Neural cell (in vitro differentiated cells): ENCODE data around the gene HNRNPR. TPM values are rescaled to one million over a fixed set of nuclear protein-coding genes. Genes with fewer than 3 reads are reported as not detected.
"Not testable (repeated sequence)": the region's sequence is repeated elsewhere in the genome, so short reads cannot be mapped to it uniquely, and the experiment has no call there.

Experiments used
- H2AFZ ChIP-seq: fragments of 200-600, 300-800 bp; sonication (generic), shearing (Covaris generic); 2 replicates; pipeline ENCODE4 v1.6.0; 2014; ENCODE audit warnings: low read depth, mild to moderate bottlenecking, antibody characterized with exemption, low read length, moderate library complexity
- H3F3A ChIP-seq: fragments of 200-600 bp; shearing (Covaris generic); 2 replicates; pipeline ENCODE4 v1.6.1; 2016; ENCODE audit warnings: mild to moderate bottlenecking, moderate library complexity, mixed read lengths, antibody characterized with exemption, low read length; ENCODE audit not compliant: insufficient read depth, poor library complexity, severe bottlenecking
- H3K27ac ChIP-seq: fragments of 200-600, 300-800 bp; sonication (generic), shearing (Covaris generic); 2 replicates; pipeline ENCODE4 v1.5.1; 2014; ENCODE audit warnings: mild to moderate bottlenecking, low read length, moderate library complexity
- H3K27me3 ChIP-seq: fragments of 300-800, 200-600 bp; sonication (generic), shearing (Covaris generic); 2 replicates; pipeline ENCODE4 v1.6.0; 2014; ENCODE audit warnings: mild to moderate bottlenecking, low read depth, low read length, moderate library complexity; ENCODE audit not compliant: insufficient read depth
- H3K36me3 ChIP-seq: fragments of 300-800, 200-600 bp; sonication (generic), shearing (Covaris generic); 2 replicates; pipeline ENCODE4 v1.5.1; 2014; ENCODE audit warnings: mild to moderate bottlenecking, antibody characterized with exemption, low read length, moderate library complexity; ENCODE audit not compliant: insufficient read depth
- H3K4me2 ChIP-seq: fragments of 300-800, 200-600 bp; sonication (generic), shearing (Covaris generic); 2 replicates; pipeline ENCODE4 v1.6.0; 2014; ENCODE audit warnings: mild to moderate bottlenecking, low read length
- H3K4me3 ChIP-seq: fragments of 300-800, 200-600 bp; sonication (generic), shearing (Covaris generic); 2 replicates; pipeline ENCODE4 v1.5.1; 2014; ENCODE audit warnings: mild to moderate bottlenecking, low read length, moderate library complexity
- H3K79me2 ChIP-seq: fragments of 200-600 bp; shearing (Covaris generic); replicated peaks from 2 replicates; pipeline ENCODE4 v1.6.0; 2014; ENCODE audit warnings: mild to moderate bottlenecking, low read length, moderate library complexity; ENCODE audit not compliant: insufficient read depth
- H3K9ac ChIP-seq: fragments of 300-800, 200-600 bp; sonication (generic), shearing (Covaris generic); 2 replicates; pipeline ENCODE4 v1.6.1; 2016; ENCODE audit warnings: mild to moderate bottlenecking, low read length, mixed read lengths
- H3K9me2 ChIP-seq: fragments of 200-600 bp; shearing (Covaris generic); 2 replicates; pipeline ENCODE4 v1.6.1; 2016; ENCODE audit warnings: mild to moderate bottlenecking, low read length, mixed read lengths; ENCODE audit not compliant: insufficient read depth
- H3K9me3 ChIP-seq: fragments of 200-600, 300-800 bp; sonication (generic), shearing (Covaris generic); 2 replicates; pipeline ENCODE4 v1.6.1; 2016; ENCODE audit warnings: mild to moderate bottlenecking, mixed run types, low read length, moderate library complexity, mixed read lengths
- H4K20me1 ChIP-seq: fragments of 200-600 bp; shearing (Covaris generic); 2 replicates; pipeline ENCODE4 v1.6.1; 2016; ENCODE audit warnings: mild to moderate bottlenecking, mixed run types; ENCODE audit not compliant: insufficient read depth
- CTCF ChIP-seq: fragments of 450-650 bp; IDR thresholded peaks from 2 replicates; pipeline ENCODE4 v1.5.1; 2014; ENCODE audit warnings: antibody characterized with exemption, mild to moderate bottlenecking, moderate library complexity; ENCODE audit not compliant: poor library complexity, severe bottlenecking
- EP300 ChIP-seq: fragments of 450-650 bp; conservative IDR thresholded peaks from 2 replicates; pipeline ENCODE4 v1.6.1; 2014; ENCODE audit warnings: antibody characterized with exemption, mild to moderate bottlenecking, moderate library complexity; ENCODE audit not compliant: poor library complexity, severe bottlenecking
- EZH2 ChIP-seq: fragments of 200-600, 300-800 bp; shearing (Covaris generic), sonication (generic); IDR thresholded peaks from 2 replicates; pipeline ENCODE4 v1.6.1; 2014; ENCODE audit warnings: antibody characterized with exemption, low read length, borderline replicate concordance, mild to moderate bottlenecking; ENCODE audit not compliant: insufficient read depth, poor library complexity, severe bottlenecking
- MXI1 ChIP-seq: fragments of 450-650 bp; conservative IDR thresholded peaks from 2 replicates; pipeline ENCODE4 v1.6.1; 2014; ENCODE audit warnings: antibody characterized with exemption, mild to moderate bottlenecking; ENCODE audit not compliant: poor library complexity, severe bottlenecking
- POLR2AphosphoS5 ChIP-seq: IDR thresholded peaks from 2 replicates; pipeline ENCODE4 v1.6.1; 2012
- RAD21 ChIP-seq: fragments of 450-650 bp; conservative IDR thresholded peaks from 2 replicates; pipeline ENCODE4 v1.6.1; 2014; ENCODE audit warnings: antibody characterized with exemption, mild to moderate bottlenecking, moderate library complexity
- REST ChIP-seq: IDR thresholded peaks from 2 replicates; pipeline ENCODE4 v1.6.1; 2012; ENCODE audit warnings: borderline replicate concordance
- SMC3 ChIP-seq: fragments of 450-650 bp; conservative IDR thresholded peaks from 2 replicates; pipeline ENCODE4 v1.6.1; 2014; ENCODE audit warnings: antibody characterized with exemption, mild to moderate bottlenecking, moderate library complexity; ENCODE audit not compliant: poor library complexity
- TAF1 ChIP-seq: IDR thresholded peaks from 2 replicates; pipeline ENCODE4 v1.6.1; 2012; ENCODE audit warnings: low read depth
- polyA plus RNA-seq: library from polyadenylated mRNA; depleted of rRNA; stranded (reverse); fragments of >200 nt; gene quantifications from 2 replicates; pipeline ENCODE4 v1.2.3, GENCODE V29; 2014

Gene HNRNPR
- polyA plus RNA-seq, 1 donor from 2014 or later, result 345 TPM

- Histone ChIP-seq H3K27ac (no peak overlapping the region), H3K27me3 (no peaks in the 10 kb centered on the region), H3F3A (no peaks in the 10 kb centered on the region), H3K4me3 (no peak overlapping the region), H3K9me3 (no peaks in the 10 kb centered on the region), H3K36me3 (no peaks in the 10 kb centered on the region), H3K79me2 (no peaks in the 10 kb centered on the region), H2AFZ (no peak overlapping the region), H3K4me2 (no peak overlapping the region), H3K9ac (no peak overlapping the region), H4K20me1 (no peaks in the 10 kb centered on the region), H3K9me2 (no peaks in the 10 kb centered on the region)
- TF ChIP-seq RAD21, result no peak
- TF ChIP-seq MXI1, result no peak
- no peak for TF ChIP-seq REST
- no peak for TF ChIP-seq EZH2
- TF ChIP-seq TAF1, result no peak
- no peak for TF ChIP-seq POLR2AphosphoS5
- no peak for TF ChIP-seq EP300
- no peak for TF ChIP-seq CTCF
- TF ChIP-seq SMC3, result no peak
Measured at GRCh38 chr1:23263380-23263887, 80.7 kb downstream of the HNRNPR start.

- not testable (repeated sequence) for H3K4me2 ChIP-seq, H3F3A ChIP-seq, H3K27ac ChIP-seq, H2AFZ ChIP-seq, H3K9me3 ChIP-seq, H3K79me2 ChIP-seq, H3K27me3 ChIP-seq, H3K36me3 ChIP-seq, H3K9ac ChIP-seq, H4K20me1 ChIP-seq, H3K9me2 ChIP-seq, H3K4me3 ChIP-seq
Measured at GRCh38 chr1:23258082-23258481, 86.0 kb downstream of the HNRNPR start.

- H2AFZ ChIP-seq, H3K9me2 ChIP-seq, H4K20me1 ChIP-seq, H3F3A ChIP-seq, H3K27me3 ChIP-seq, H3K9ac ChIP-seq, H3K4me2 ChIP-seq, H3K27ac ChIP-seq, H3K9me3 ChIP-seq, H3K4me3 ChIP-seq, H3K79me2 ChIP-seq, H3K36me3 ChIP-seq: not testable (repeated sequence)
Measured at GRCh38 chr1:23257371-23257770, 86.7 kb downstream of the HNRNPR start.

Other genes starting within 250 kb of the HNRNPR start
- gene LUZP1, start 175.4 kb downstream of the HNRNPR start, polyA plus RNA-seq, result 2.3 and 3.4 TPM in 2 replicates
- not detected in 2 replicates for gene HTR1D, start 126.8 kb downstream of the HNRNPR start, polyA plus RNA-seq
- gene ZNF436, start 25.6 kb upstream of the HNRNPR start, polyA plus RNA-seq, result 27.1 and 30.8 TPM in 2 replicates
- gene TCEA3, start 80.5 kb upstream of the HNRNPR start, polyA plus RNA-seq, result 0.70 TPM in 1 of 2 replicates, not detected in the other
- gene ASAP3, start 139.9 kb upstream of the HNRNPR start, polyA plus RNA-seq, result 14.7 and 24.9 TPM in 2 replicates
- 0.16 and 0.50 TPM in 2 replicates for gene E2F2, start 186.9 kb upstream of the HNRNPR start, polyA plus RNA-seq
- 8.0 and 10.2 TPM in 2 replicates for gene ID3, start 215.2 kb upstream of the HNRNPR start, polyA plus RNA-seq